OCI-LY3 (cell line): ENCODE measurements around the gene MED26.

Experiments used
- H2AFZ ChIP-seq: fragments of 200-600, 300-600 bp; shearing (Covaris generic); 2 replicates; pipeline ENCODE4 v1.6.0; 2014; ENCODE audit warnings: antibody characterized with exemption, low read depth, low read length
- H3K27ac ChIP-seq: fragments of 200-600, 300-600 bp; sonication (generic); 2 replicates; pipeline ENCODE4 v1.5.1; 2014; ENCODE audit warnings: mild to moderate bottlenecking, low read length, moderate library complexity, mixed read lengths
- H3K27me3 ChIP-seq: fragments of 200-600, 300-600 bp; sonication (generic); 2 replicates; pipeline ENCODE4 v1.6.1; 2014; ENCODE audit warnings: low read depth, low read length, mixed read lengths
- H3K36me3 ChIP-seq: fragments of 200-600, 300-600 bp; sonication (generic); replicated peaks from 2 replicates; pipeline ENCODE3; 2014; ENCODE audit warnings: low read depth, low read length, mixed read lengths
- H3K4me1 ChIP-seq: fragments of 300-600, 200-600 bp; sonication (generic); 2 replicates; pipeline ENCODE4 v1.6.1; 2014; ENCODE audit warnings: low read length, mixed read lengths
- H3K4me2 ChIP-seq: fragments of 200-600, 300-600 bp; sonication (generic); 2 replicates; pipeline ENCODE4 v1.6.1; 2014; ENCODE audit warnings: low read length, mixed read lengths
- H3K4me3 ChIP-seq: fragments of 300-600, 200-600 bp; sonication (generic); 2 replicates; pipeline ENCODE4 v1.5.1; 2014; ENCODE audit warnings: antibody characterized with exemption, mild to moderate bottlenecking, low read length, moderate library complexity
- H3K79me2 ChIP-seq: fragments of 300-600, 200-600 bp; shearing (Covaris generic); 2 replicates; pipeline ENCODE4 v1.6.1; 2014; ENCODE audit warnings: mild to moderate bottlenecking, low read length, mixed read lengths
- H3K9ac ChIP-seq: fragments of 300-600, 200-600 bp; shearing (Covaris generic); 2 replicates; pipeline ENCODE4 v1.6.0; 2014; ENCODE audit warnings: mild to moderate bottlenecking, low read length, moderate library complexity
- H3K9me3 ChIP-seq: fragments of 200-600, 300-600 bp; shearing (Covaris generic); 2 replicates; pipeline ENCODE4 v1.6.1; 2014; ENCODE audit warnings: low read length, mixed read lengths; ENCODE audit not compliant: insufficient read depth
- H4K20me1 ChIP-seq: fragments of 200-600, 300-600 bp; sonication (generic); 2 replicates; pipeline ENCODE4 v1.6.1; 2016; ENCODE audit warnings: low read length, mixed read lengths; ENCODE audit not compliant: insufficient read depth
- CTCF ChIP-seq: fragments of 200-600, 300-600 bp; sonication (generic); IDR thresholded peaks from 2 replicates; pipeline ENCODE4 v1.5.1; 2014; ENCODE audit warnings: antibody characterized with exemption, low read length, low read depth
- EZH2phosphoT487 ChIP-seq: fragments of 200-600 bp; shearing (Covaris generic); IDR thresholded peaks from 2 replicates; pipeline ENCODE4 v1.6.1; 2018; ENCODE audit warnings: antibody characterized with exemption, mixed run types, low read depth

The MED26 gene

GRCh38 chr19:16537111-16537510 lies 90.9 kb downstream of the MED26 start:
- H2AFZ ChIP-seq = no peak overlapping the region
- H3K9ac ChIP-seq = no peak overlapping the region
- H4K20me1 ChIP-seq = peaks cover 50% of the 10 kb centered on the region
- peaks cover 8% of the 10 kb centered on the region for H3K4me1 ChIP-seq
- no peaks in the 10 kb centered on the region for H3K9me3 ChIP-seq
- H3K27ac ChIP-seq = no peak overlapping the region
- TF ChIP-seq EZH2phosphoT487 (no peak), CTCF (no peak)
- H3K4me2 ChIP-seq = no peak overlapping the region
- H3K4me3 ChIP-seq = no peak overlapping the region
- peaks cover 74% of the 10 kb centered on the region for H3K36me3 ChIP-seq
- H3K27me3 ChIP-seq = no peaks in the 10 kb centered on the region
- H3K79me2 ChIP-seq = peaks cover 74% of the 10 kb centered on the region

GRCh38 chr19:16536130-16536529 lies 91.9 kb downstream of the MED26 start:
- no peak overlapping the region for H3K4me2 ChIP-seq
- H3K27ac ChIP-seq = no peak overlapping the region
- no peak overlapping the region for H2AFZ ChIP-seq
- no peaks in the 10 kb centered on the region for H3K27me3 ChIP-seq
- peaks cover 79% of the 10 kb centered on the region for H3K36me3 ChIP-seq
- H3K4me3 ChIP-seq = no peak overlapping the region
- peaks cover 5% of the 10 kb centered on the region for H3K4me1 ChIP-seq
- H3K9ac ChIP-seq = no peak overlapping the region
- H4K20me1 ChIP-seq = peaks cover 42% of the 10 kb centered on the region
- H3K79me2 ChIP-seq = peaks cover 64% of the 10 kb centered on the region
- no peak for TF ChIP-seq EZH2phosphoT487
- no peak for TF ChIP-seq CTCF
- H3K9me3 ChIP-seq = no peaks in the 10 kb centered on the region

GRCh38 chr19:16535381-16535780 lies 92.6 kb downstream of the MED26 start:
- Histone ChIP-seq H3K79me2 (peaks cover 56% of the 10 kb centered on the region), H4K20me1 (peaks cover 36% of the 10 kb centered on the region)
- TF ChIP-seq EZH2phosphoT487 (no peak), CTCF (no peak)

GRCh38 chr19:16532440-16533234 lies 95.4 kb downstream of the MED26 start:
- Histone ChIP-seq H3K9ac (no peak overlapping the region), H3K27ac (no peak overlapping the region), H3K4me1 (no peaks in the 10 kb centered on the region), H3K4me2 (no peak overlapping the region), H3K4me3 (no peak overlapping the region), H3K36me3 (peaks cover 83% of the 10 kb centered on the region), H3K27me3 (no peaks in the 10 kb centered on the region), H2AFZ (no peak overlapping the region), H3K79me2 (peaks cover 29% of the 10 kb centered on the region), H4K20me1 (peaks cover 25% of the 10 kb centered on the region), H3K9me3 (no peaks in the 10 kb centered on the region)
- TF ChIP-seq EZH2phosphoT487 (no peak), CTCF (no peak)

More at GRCh38 chr19:16535381-16535780, 92.6 kb downstream of the MED26 start:
- H3K9me3 ChIP-seq = no peaks in the 10 kb centered on the region
- H2AFZ ChIP-seq = no peak overlapping the region
- no peak overlapping the region for H3K9ac ChIP-seq
- H3K4me2 ChIP-seq = no peak overlapping the region
- H3K36me3 ChIP-seq = peaks cover 82% of the 10 kb centered on the region
- no peak overlapping the region for H3K4me3 ChIP-seq
- no peak overlapping the region for H3K27ac ChIP-seq
- no peaks in the 10 kb centered on the region for H3K4me1 ChIP-seq
- no peaks in the 10 kb centered on the region for H3K27me3 ChIP-seq
